ENCODE results near the gene SAMD3. TPM values are rescaled to one million over a fixed set of nuclear protein-coding genes. Genes with fewer than 3 reads are reported as not detected.

SAMD3 gene
- total and polyA plus RNA-seq, 2 of the 13 experiments (the other 11 are each of a cell fraction or from before 2014, with no cell fraction given): not detected

- Histone ChIP-seq H3K4me3 (replicated peaks in 1 of 3; ENCODE audit: insufficient read depth in 1 of 3, low read depth in 2 of 3, low read length in 3 of 3) (no peak overlapping the region), H3K27ac (ENCODE audit: extremely low read length, insufficient read depth, low read length) (no peak overlapping the region), H3K27me3 (ENCODE audit: control insufficient read depth in 1 of 2, insufficient read depth in 2 of 2, low read length in 2 of 2) (no peaks in the 10 kb centered on the region), H3K9ac (ENCODE audit: insufficient read depth, low read depth, low read length) (no peak overlapping the region), H3K36me3 (replicated peaks in 1 of 2; ENCODE audit: control insufficient read depth in 1 of 2, insufficient read depth in 2 of 2, low read length in 2 of 2) (no peaks in the 10 kb centered on the region), H4K20me1 (ENCODE audit: insufficient read depth, low read length) (no peaks in the 10 kb centered on the region), H3K4me2 (ENCODE audit: low read depth, low read length) (no peak overlapping the region), H3K79me2 (ENCODE audit: insufficient read depth, low read length) (no peaks in the 10 kb centered on the region), H3K9me3 (ENCODE audit: low read length) (no peaks in the 10 kb centered on the region), H3K4me1 (ENCODE audit: insufficient read depth, low read length) (no peaks in the 10 kb centered on the region), H2AFZ (ENCODE audit: low read length) (no peak overlapping the region)
- FAIRE-seq: no peak
- TF ChIP-seq ZBTB42 (CRISPR knock-in tag; IDR thresholded peaks at IDR 0.05) (no peak), LCORL (IDR thresholded peaks at IDR 0.05) (no peak), LCORL (CRISPR knock-in tag; IDR thresholded peaks at IDR 0.05) (no peak), SP5 (CRISPR knock-in tag; IDR thresholded peaks at IDR 0.05; ENCODE audit: borderline replicate concordance, low read depth) (no peak), ZNF740 (CRISPR knock-in tag; IDR thresholded peaks at IDR 0.05) (no peak), JUNB (CRISPR knock-in tag; IDR thresholded peaks at IDR 0.05; ENCODE audit: borderline replicate concordance) (no peak), FOXK2 (IDR thresholded peaks at IDR 0.05) (no peak)
- ChIA-PET CTCF (ENCODE audit: low intra/inter-chr PET ratio, low total read pairs) (no interaction called here), POLR2A (no interaction called here)
- in situ Hi-C loops (cut with HindIII; ENCODE audit: extremely low pct_ligation_motif_present, low pct_unique_long_range_greater_than_20kb): no loop called here
- no peak for DNase-seq (ENCODE audit: low spot score)
- BruUV-seq (replicated peaks): no TSS peak
- intact Hi-C loops (cut with micrococcal nuclease; ENCODE audit: unreplicated experiment): no loop called here
- no peak for ATAC-seq
- WGBS (ENCODE audit: low lambda C conversion rate): 31% methylated on average over 3 of the region's 3 CpGs
Observed at GRCh38 chr6:130147111-130147510, 75.6 kb downstream of the SAMD3 start.

- CTCF ChIA-PET (ENCODE audit: low intra/inter-chr PET ratio, low total read pairs): no interaction called here
- ATAC-seq: no peak
Observed at GRCh38 chr6:130143709-130144108, 79.0 kb downstream of the SAMD3 start.

More at GRCh38 chr6:130143709-130144108, 79.0 kb downstream of the SAMD3 start:
- TF ChIP-seq ZBTB26 (CRISPR knock-in tag; IDR thresholded peaks at IDR 0.05; ENCODE audit: borderline replicate concordance): no peak
- peak; percentile 14; the same call in 1 of the 2 replicates for TF ChIP-seq FOSL2 (CRISPR knock-in tag; IDR thresholded peaks at IDR 0.05)
- no TSS peak for BruUV-seq (replicated peaks)
- no peak overlapping the region for H3K27ac ChIP-seq (ENCODE audit: extremely low read length, insufficient read depth, low read length)
- FAIRE-seq (no peak), DNase-seq (ENCODE audit: low spot score) (no peak)
- POLR2A ChIA-PET: no interaction called here
- no peak overlapping the region for H2AFZ ChIP-seq (ENCODE audit: low read length)
- H4K20me1 ChIP-seq (ENCODE audit: insufficient read depth, low read length): no peaks in the 10 kb centered on the region
- H3K4me3 ChIP-seq (replicated peaks in 1 of 3; ENCODE audit: insufficient read depth in 1 of 3, low read depth in 2 of 3, low read length in 3 of 3): no peak overlapping the region
- no peaks in the 10 kb centered on the region for H3K79me2 ChIP-seq (ENCODE audit: insufficient read depth, low read length)
- WGBS (ENCODE audit: low lambda C conversion rate): 73% methylated on average over 3 of the region's 3 CpGs
- H3K4me2 ChIP-seq (ENCODE audit: low read depth, low read length): no peak overlapping the region
- H3K4me1 ChIP-seq (ENCODE audit: insufficient read depth, low read length): no peaks in the 10 kb centered on the region
- H3K27me3 ChIP-seq (ENCODE audit: control insufficient read depth in 1 of 2, insufficient read depth in 2 of 2, low read length in 2 of 2): no peaks in the 10 kb centered on the region
- in situ Hi-C loops (cut with HindIII; ENCODE audit: extremely low pct_ligation_motif_present, low pct_unique_long_range_greater_than_20kb) (no loop called here), intact Hi-C loops (cut with micrococcal nuclease; ENCODE audit: unreplicated experiment) (no loop called here)
- no peaks in the 10 kb centered on the region for H3K9me3 ChIP-seq (ENCODE audit: low read length)
- H3K9ac ChIP-seq (ENCODE audit: insufficient read depth, low read depth, low read length): no peak overlapping the region
- H3K36me3 ChIP-seq (replicated peaks in 1 of 2; ENCODE audit: control insufficient read depth in 1 of 2, insufficient read depth in 2 of 2, low read length in 2 of 2): no peaks in the 10 kb centered on the region
